IMR-90 (cell line): ENCODE data around the gene CKAP2. TPM values are rescaled to one million over a fixed set of nuclear protein-coding genes. Genes with fewer than 3 reads are reported as not detected.

Source experiments
- ATAC-seq: fragments of 200-7000 bp; cut with Tn5 transposase; 2 replicates; pipeline ENCODE4 v1.9.1; 2020; ENCODE audit warnings: low read depth, mild to moderate bottlenecking, moderate library complexity
- BruUV-seq: library from RNA; stranded (reverse); fragments of 400-500 nt; replicated peaks from 2 replicates; lab custom pipeline; 2021; lab: Mats Ljungman, UMichigan
- CTCF ChIA-PET: fragments of 300-600 bp; formaldehyde crosslinking; extraction: SDS; loops from one replicate; lab custom pipeline; 2021; ENCODE audit warnings: antibody characterized with exemption; lab: Yijun Ruan, JAX
- POLR2A ChIA-PET: fragments of 300-600 bp; sonication (Branson Sonifier 250); formaldehyde crosslinking; loops from one replicate; lab custom pipeline; 2022; ENCODE audit warnings: antibody characterized with exemption; ENCODE audit not compliant: unreplicated experiment; lab: Charles Lee
- DNase-seq: peaks from one replicate; pipeline ENCODE4 v3.0.0; 2013
- H2AFZ ChIP-seq: replicated peaks from 2 replicates; pipeline ENCODE3; 2013; ENCODE audit warnings: low read length, mild to moderate bottlenecking; ENCODE audit not compliant: poor library complexity
- H2AK5ac ChIP-seq: 2 replicates; pipeline ENCODE4 v1.6.1; 2013; ENCODE audit warnings: low read depth, low read length, inconsistent platforms
- H2AK9ac ChIP-seq: replicated peaks from 2 replicates; pipeline ENCODE3; 2013; ENCODE audit warnings: mild to moderate bottlenecking, low read depth, low read length, moderate library complexity; ENCODE audit not compliant: poor library complexity
- H2BK120ac ChIP-seq: 2 replicates; pipeline ENCODE4 v1.6.1; 2013; ENCODE audit warnings: low read depth, low read length, inconsistent platforms
- H2BK15ac ChIP-seq: 3 replicates; pipeline ENCODE4 v1.6.1; 2013; ENCODE audit warnings: low read depth, low read length, inconsistent platforms
- H2BK20ac ChIP-seq: 2 replicates; pipeline ENCODE4 v1.6.1; 2013; ENCODE audit warnings: low read depth, mild to moderate bottlenecking, inconsistent platforms, low read length, moderate library complexity
- H2BK5ac ChIP-seq: 2 replicates; pipeline ENCODE4 v1.6.1; 2013; ENCODE audit warnings: mild to moderate bottlenecking, low read depth, low read length, inconsistent platforms; ENCODE audit not compliant: poor library complexity, severe bottlenecking
- H3K14ac ChIP-seq: replicated peaks from 2 replicates; pipeline ENCODE4 v1.6.1; 2013; ENCODE audit warnings: low read depth, low read length, inconsistent platforms
- H3K18ac ChIP-seq: 2 replicates; pipeline ENCODE4 v1.6.1; 2013; ENCODE audit warnings: low read depth, low read length, control low read depth
- H3K23ac ChIP-seq: 2 replicates; pipeline ENCODE4 v1.6.1; 2013; ENCODE audit warnings: low read depth, low read length, inconsistent platforms
- H3K27ac ChIP-seq: 2 replicates; pipeline ENCODE4 v1.5.1; 2013; ENCODE audit warnings: mild to moderate bottlenecking, control low read depth, low read length; ENCODE audit not compliant: insufficient read depth
- H3K27me3 ChIP-seq: 2 replicates; pipeline ENCODE4 v1.6.1; 2013; ENCODE audit warnings: low read length; ENCODE audit not compliant: control insufficient read depth, insufficient read depth
- H3K36me3 ChIP-seq: 2 replicates; pipeline ENCODE4 v1.6.1; 2013; ENCODE audit warnings: low read length, mixed read lengths; ENCODE audit not compliant: control insufficient read depth, insufficient read depth
- H3K4ac ChIP-seq: 2 replicates; pipeline ENCODE4 v1.6.1; 2013; ENCODE audit warnings: low read depth, low read length, inconsistent platforms
- H3K4me1 ChIP-seq: 2 replicates; pipeline ENCODE4 v1.6.1; 2013; ENCODE audit warnings: low read length, mixed read lengths; ENCODE audit not compliant: control insufficient read depth, insufficient read depth
- H3K4me2 ChIP-seq: 2 replicates; pipeline ENCODE4 v1.6.1; 2013; ENCODE audit warnings: low read depth, mild to moderate bottlenecking, control low read depth, low read length, moderate library complexity
- H3K4me3 ChIP-seq: 2 replicates; pipeline ENCODE4 v1.5.1; 2013; ENCODE audit warnings: low read depth, mild to moderate bottlenecking, control low read depth, low read length, moderate library complexity; ENCODE audit not compliant: insufficient read depth
- H3K56ac ChIP-seq: 2 replicates; pipeline ENCODE4 v1.6.1; 2013; ENCODE audit warnings: low read length, inconsistent platforms; ENCODE audit not compliant: insufficient read depth; ENCODE audit errors: extremely low read depth
- H3K79me1 ChIP-seq, 2 experiments: 2 replicates each; pipeline ENCODE4 v1.6.1; 2013; ENCODE audit warnings: low read length in 2 of 2, inconsistent platforms in 1 of 2, low read depth in 1 of 2
- H3K9ac ChIP-seq: 2 replicates; pipeline ENCODE4 v1.6.1; 2013; ENCODE audit warnings: low read depth, low read length, control low read depth
- H3K9me1 ChIP-seq: 2 replicates; pipeline ENCODE4 v1.6.1; 2013; ENCODE audit warnings: low read length, inconsistent platforms; ENCODE audit not compliant: insufficient read depth
- H3K9me3 ChIP-seq: 2 replicates; pipeline ENCODE4 v1.6.1; 2013; ENCODE audit warnings: low read length; ENCODE audit not compliant: control insufficient read depth, insufficient read depth
- H4K20me1 ChIP-seq: 2 replicates; pipeline ENCODE4 v1.6.1; 2013; ENCODE audit warnings: low read length, inconsistent platforms; ENCODE audit not compliant: insufficient read depth
- H4K5ac ChIP-seq: 2 replicates; pipeline ENCODE4 v1.6.1; 2013; ENCODE audit warnings: mild to moderate bottlenecking, low read depth, low read length, control low read depth
- H4K8ac ChIP-seq, 2 experiments: 2 replicates each; pipeline ENCODE4 v1.6.1; 2013; ENCODE audit warnings: low read depth in 2 of 2, low read length in 2 of 2, control low read depth in 1 of 2, inconsistent platforms in 1 of 2
- H4K91ac ChIP-seq: 2 replicates; pipeline ENCODE4 v1.6.1; 2013; ENCODE audit warnings: low read depth, low read length, inconsistent platforms; ENCODE audit not compliant: insufficient read depth
- CEBPB ChIP-seq: IDR thresholded peaks from 2 replicates; pipeline ENCODE4 v1.6.1; 2012; ENCODE audit warnings: low read depth, low read length, improper control_type of control experiment
- MAFK ChIP-seq: IDR thresholded peaks from 2 replicates; pipeline ENCODE4 v1.6.1; 2012; ENCODE audit warnings: low read depth, low read length, improper control_type of control experiment
- MAZ ChIP-seq: IDR thresholded peaks from 2 replicates; pipeline ENCODE4 v1.6.1; 2012; ENCODE audit warnings: low read depth, mild to moderate bottlenecking, low read length, improper control_type of control experiment, moderate library complexity, borderline replicate concordance
- NFE2L2 ChIP-seq: fragments of 150-350 bp; IDR thresholded peaks from 2 replicates; pipeline ENCODE4 v1.6.1; 2016; ENCODE audit warnings: low read depth, mild to moderate bottlenecking, low read length
- POLR2A ChIP-seq: IDR thresholded peaks from 2 replicates; pipeline ENCODE4 v1.6.1; 2012; ENCODE audit warnings: mild to moderate bottlenecking, low read depth, low read length
- RAD21 ChIP-seq: IDR thresholded peaks from 2 replicates; pipeline ENCODE4 v1.6.1; 2012; ENCODE audit warnings: low read length, improper control_type of control experiment
- RFX5 ChIP-seq: IDR thresholded peaks from 2 replicates; pipeline ENCODE4 v1.8.0; 2012; ENCODE audit warnings: low read depth, mild to moderate bottlenecking, low read length, moderate library complexity
- SMC3 ChIP-seq: fragments of 150-350 bp; IDR thresholded peaks from 2 replicates; pipeline ENCODE4 v1.6.1; 2016; ENCODE audit warnings: low read depth, mild to moderate bottlenecking, antibody characterized with exemption, low read length, moderate library complexity
- USF2 ChIP-seq: fragments of 150-350 bp; IDR thresholded peaks from 2 replicates; pipeline ENCODE4 v1.6.1; 2017; ENCODE audit warnings: mild to moderate bottlenecking, antibody characterized with exemption, low read length, low read depth
- WGBS, 2 experiments: methylation state at CpG; one replicate each; pipeline versions ENCODE4 v1.1.5 to v1.1.7; 2013; ENCODE audit warnings: missing lambda C conversion rate in 2 of 2; ENCODE audit not compliant: insufficient read length in 1 of 2; ENCODE audit errors: extremely low coverage in 2 of 2; 5-methylcytosine and 5-hydroxymethylcytosine counted together
- dilution Hi-C: fragments of 300-500 bp; cut with HindIII; formaldehyde crosslinking; loops from one replicate; pipeline ENCODE4 v1.14.3; 2018; ENCODE audit warnings: low sequenced_read_pairs; ENCODE audit not compliant: unreplicated experiment
- in situ Hi-C: fragments of 300-500 bp; cut with MboI; formaldehyde crosslinking; loops from 3 replicates; pipeline ENCODE4 v1.14.3; 2019; ENCODE audit warnings: low sequenced_read_pairs, inconsistent platforms, mixed read lengths
- intact Hi-C: fragments of 100-400 bp; cut with micrococcal nuclease; formaldehyde crosslinking; loops from 2 replicates; pipeline ENCODE4 v1.10.0; 2022
- polyA plus RNA-seq, 3 experiments: library from polyadenylated mRNA; depleted of rRNA; stranded (reverse); fragments of >200 nt; gene quantifications; 2 replicates each; pipeline ENCODE4 v1.2.3, GENCODE V29; 2012; ENCODE audit warnings: low replicate concordance in 1 of 3
- total RNA-seq: library from RNA; depleted of rRNA; stranded (reverse); fragments of >200 nt; gene quantifications from 2 replicates; pipeline ENCODE4 v1.2.3, GENCODE V29; 2012

The CKAP2 gene
- total and polyA plus RNA-seq, 2 of the 4 experiments (the other 2 are of a cell fraction), result 23.0 to 44.6 TPM

GRCh38 chr13:52414963-52415362 is 40.3 kb upstream of the CKAP2 start:
- peak overlapping the region; percentile 89; the same call in 1 of the 2 replicates for H2BK120ac ChIP-seq
- H3K27me3 ChIP-seq, result no peaks in the 10 kb centered on the region
- peak overlapping the region; percentile 80 for H3K18ac ChIP-seq
- H4K8ac ChIP-seq, result peak overlapping the region; percentile 71 to 94; a peak in 2 of 4 replicates
- peak overlapping the region; percentile 81 for H4K5ac ChIP-seq
- H3K9ac ChIP-seq, result no peak overlapping the region
- peak overlapping the region; percentile 51; the same call in 1 of the 2 replicates for H2BK20ac ChIP-seq
- H2AK5ac ChIP-seq, result no peak overlapping the region
- H4K91ac ChIP-seq, result 0 out of 2 replicates have a peak overlapping the region, but pooled peaks have one; percentile 95
- ATAC-seq (peak; percentile 80), DNase-seq (peak; percentile 69)
- WGBS, 2 experiments, result no CpG with 5 or more reads among the region's 1 CpG
- in situ Hi-C loops (no loop called here), intact Hi-C loops (loop anchor here (5.0 kb wide), 1 partner anchor 68 kb away; no protein-coding TSS in a partner anchor), dilution Hi-C loops (no loop called here)
- no peak overlapping the region; the same call in 1 of the 2 replicates for H3K56ac ChIP-seq
- H2BK15ac ChIP-seq, result no peak overlapping the region; the same call in 2 of the 3 replicates
- peak overlapping the region; percentile 89; the same call in 1 of the 2 replicates for H3K27ac ChIP-seq
- peaks cover 11% of the 10 kb centered on the region for H3K9me1 ChIP-seq
- no peak overlapping the region; the same call in 1 of the 2 replicates for H3K23ac ChIP-seq
- peak overlapping the region; percentile 93 for H2BK5ac ChIP-seq
- H3K4me2 ChIP-seq, result peak overlapping the region; percentile 72; the same call in 1 of the 2 replicates
- TF ChIP-seq POLR2A, result no peak
- TF ChIP-seq RFX5, result no peak
- TF ChIP-seq CEBPB, result peak; percentile 34; the same call in 1 of the 2 replicates
- no peak for TF ChIP-seq USF2
- no peak for TF ChIP-seq MAFK
- TF ChIP-seq NFE2L2, result no peak
- TF ChIP-seq RAD21, result no peak
- TF ChIP-seq MAZ, result no peak
- no peak for TF ChIP-seq SMC3
- ChIA-PET POLR2A (no interaction called here), CTCF (no interaction called here)
- no peaks in the 10 kb centered on the region for H3K9me3 ChIP-seq
- peak overlapping the region; percentile 90; the same call in 1 of the 2 replicates for H3K4ac ChIP-seq
- no peak overlapping the region for H2AK9ac ChIP-seq
- H3K4me1 ChIP-seq, result peaks cover 16% of the 10 kb centered on the region
- no peak overlapping the region for H3K14ac ChIP-seq
- peaks cover 12% of the 10 kb centered on the region for H3K36me3 ChIP-seq
- H3K79me1 ChIP-seq, result peaks cover 9 to 12% of the 10 kb centered on the region in 2 experiments; a peak in 3 of 4 replicates
- BruUV-seq, result no TSS peak
- H3K4me3 ChIP-seq, result no peak overlapping the region
- H4K20me1 ChIP-seq, result no peaks in the 10 kb centered on the region
- no peak overlapping the region for H2AFZ ChIP-seq
